OCI-LY3 (cell line): ENCODE measurements around the gene NHERF2.

Source experiments
- H2AFZ ChIP-seq: fragments of 200-600, 300-600 bp; shearing (Covaris generic); 2 replicates; pipeline ENCODE4 v1.6.0; 2014; ENCODE audit warnings: antibody characterized with exemption, low read depth, low read length
- H3K27ac ChIP-seq: fragments of 200-600, 300-600 bp; sonication (generic); 2 replicates; pipeline ENCODE4 v1.5.1; 2014; ENCODE audit warnings: mild to moderate bottlenecking, low read length, moderate library complexity, mixed read lengths
- H3K27me3 ChIP-seq: fragments of 200-600, 300-600 bp; sonication (generic); 2 replicates; pipeline ENCODE4 v1.6.1; 2014; ENCODE audit warnings: low read depth, low read length, mixed read lengths
- H3K36me3 ChIP-seq: fragments of 200-600, 300-600 bp; sonication (generic); replicated peaks from 2 replicates; pipeline ENCODE3; 2014; ENCODE audit warnings: low read depth, low read length, mixed read lengths
- H3K4me1 ChIP-seq: fragments of 300-600, 200-600 bp; sonication (generic); 2 replicates; pipeline ENCODE4 v1.6.1; 2014; ENCODE audit warnings: low read length, mixed read lengths
- H3K4me2 ChIP-seq: fragments of 200-600, 300-600 bp; sonication (generic); 2 replicates; pipeline ENCODE4 v1.6.1; 2014; ENCODE audit warnings: low read length, mixed read lengths
- H3K4me3 ChIP-seq: fragments of 300-600, 200-600 bp; sonication (generic); 2 replicates; pipeline ENCODE4 v1.5.1; 2014; ENCODE audit warnings: antibody characterized with exemption, mild to moderate bottlenecking, low read length, moderate library complexity
- H3K79me2 ChIP-seq: fragments of 300-600, 200-600 bp; shearing (Covaris generic); 2 replicates; pipeline ENCODE4 v1.6.1; 2014; ENCODE audit warnings: mild to moderate bottlenecking, low read length, mixed read lengths
- H3K9ac ChIP-seq: fragments of 300-600, 200-600 bp; shearing (Covaris generic); 2 replicates; pipeline ENCODE4 v1.6.0; 2014; ENCODE audit warnings: mild to moderate bottlenecking, low read length, moderate library complexity
- H3K9me3 ChIP-seq: fragments of 200-600, 300-600 bp; shearing (Covaris generic); 2 replicates; pipeline ENCODE4 v1.6.1; 2014; ENCODE audit warnings: low read length, mixed read lengths; ENCODE audit not compliant: insufficient read depth
- H4K20me1 ChIP-seq: fragments of 200-600, 300-600 bp; sonication (generic); 2 replicates; pipeline ENCODE4 v1.6.1; 2016; ENCODE audit warnings: low read length, mixed read lengths; ENCODE audit not compliant: insufficient read depth
- EZH2phosphoT487 ChIP-seq: fragments of 200-600 bp; shearing (Covaris generic); IDR thresholded peaks from 2 replicates; pipeline ENCODE4 v1.6.1; 2018; ENCODE audit warnings: antibody characterized with exemption, mixed run types, low read depth
- TF ChIP-seq, protein P1 (sequence below): fragments of 200-600, 300-600 bp; sonication (generic); IDR thresholded peaks from 2 replicates; pipeline ENCODE4 v1.5.1; 2014; ENCODE audit warnings: antibody characterized with exemption, low read length, low read depth

Gene NHERF2

DNA sequence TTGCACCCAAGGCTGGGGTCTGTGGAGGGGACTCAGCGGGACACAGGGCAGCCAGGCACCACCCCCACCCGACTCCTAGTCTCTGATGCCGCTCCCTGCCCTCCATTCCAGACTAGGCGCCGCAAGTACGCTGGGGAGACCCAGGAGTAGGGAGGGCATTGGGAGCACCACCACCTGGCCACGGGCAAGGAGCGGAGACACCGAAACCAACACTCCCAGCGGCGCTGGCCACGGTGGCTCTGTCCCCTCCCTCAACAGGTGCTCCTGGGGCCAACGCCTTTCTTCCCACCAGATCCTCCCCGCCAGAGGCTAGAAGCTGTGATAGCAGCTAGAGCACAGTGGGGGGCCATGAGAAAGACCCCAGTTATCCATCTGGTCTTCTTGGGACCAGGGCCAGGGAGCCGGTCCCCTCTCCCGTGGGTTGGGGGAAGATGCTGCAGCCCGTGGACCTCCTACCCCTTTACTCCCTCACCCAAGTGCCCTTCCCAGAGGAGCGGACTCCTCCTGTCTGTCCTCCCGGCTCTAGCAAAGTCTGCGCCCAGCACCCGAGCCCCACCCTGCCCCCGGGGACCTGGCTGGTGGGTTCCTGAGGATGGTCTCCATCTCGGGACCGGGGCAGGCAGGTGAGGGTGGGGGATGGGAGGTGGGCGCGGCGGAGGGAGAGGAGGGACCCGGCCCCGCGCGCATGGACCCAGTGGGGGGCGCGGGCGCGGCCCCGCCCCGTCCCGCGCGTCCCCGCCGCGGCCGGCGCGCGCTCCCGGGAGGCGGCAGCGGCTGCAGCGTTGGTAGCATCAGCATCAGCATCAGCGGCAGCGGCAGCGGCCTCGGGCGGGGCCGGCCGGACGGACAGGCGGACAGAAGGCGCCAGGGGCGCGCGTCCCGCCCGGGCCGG, 37.2 kb upstream of the NHERF2 start, which contains the start of gene SYNGR3:
Gene SYNGR3 (plus strand): TSS at position 762 of the 892 bp plus-strand sequence. CDS start 133 bp downstream, outside the sequence.
- H2AFZ ChIP-seq: no peak within 1 kb of the TSS
- TF ChIP-seq EZH2phosphoT487: no peak
- TF ChIP-seq, protein P1, sequence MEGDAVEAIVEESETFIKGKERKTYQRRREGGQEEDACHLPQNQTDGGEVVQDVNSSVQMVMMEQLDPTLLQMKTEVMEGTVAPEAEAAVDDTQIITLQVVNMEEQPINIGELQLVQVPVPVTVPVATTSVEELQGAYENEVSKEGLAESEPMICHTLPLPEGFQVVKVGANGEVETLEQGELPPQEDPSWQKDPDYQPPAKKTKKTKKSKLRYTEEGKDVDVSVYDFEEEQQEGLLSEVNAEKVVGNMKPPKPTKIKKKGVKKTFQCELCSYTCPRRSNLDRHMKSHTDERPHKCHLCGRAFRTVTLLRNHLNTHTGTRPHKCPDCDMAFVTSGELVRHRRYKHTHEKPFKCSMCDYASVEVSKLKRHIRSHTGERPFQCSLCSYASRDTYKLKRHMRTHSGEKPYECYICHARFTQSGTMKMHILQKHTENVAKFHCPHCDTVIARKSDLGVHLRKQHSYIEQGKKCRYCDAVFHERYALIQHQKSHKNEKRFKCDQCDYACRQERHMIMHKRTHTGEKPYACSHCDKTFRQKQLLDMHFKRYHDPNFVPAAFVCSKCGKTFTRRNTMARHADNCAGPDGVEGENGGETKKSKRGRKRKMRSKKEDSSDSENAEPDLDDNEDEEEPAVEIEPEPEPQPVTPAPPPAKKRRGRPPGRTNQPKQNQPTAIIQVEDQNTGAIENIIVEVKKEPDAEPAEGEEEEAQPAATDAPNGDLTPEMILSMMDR: no peak
- H3K9ac ChIP-seq: peak within 1 kb of the TSS; percentile 9; the same call in 1 of the 2 replicates
- peaks cover 15% of the 10 kb centered on the region for H3K4me1 ChIP-seq
- peak within 1 kb of the TSS; percentile 66 for H3K4me2 ChIP-seq
- peaks cover 12% of the 10 kb centered on the region for H3K79me2 ChIP-seq
- peaks cover 14% of the 10 kb centered on the region for H3K36me3 ChIP-seq
- H3K27me3 ChIP-seq: no peaks in the 10 kb centered on the region
- H3K9me3 ChIP-seq: no peaks in the 10 kb centered on the region
- H3K27ac ChIP-seq: no peak within 1 kb of the TSS
- H4K20me1 ChIP-seq: no peaks in the 10 kb centered on the region
- peak within 1 kb of the TSS; percentile 77 for H3K4me3 ChIP-seq

DNA sequence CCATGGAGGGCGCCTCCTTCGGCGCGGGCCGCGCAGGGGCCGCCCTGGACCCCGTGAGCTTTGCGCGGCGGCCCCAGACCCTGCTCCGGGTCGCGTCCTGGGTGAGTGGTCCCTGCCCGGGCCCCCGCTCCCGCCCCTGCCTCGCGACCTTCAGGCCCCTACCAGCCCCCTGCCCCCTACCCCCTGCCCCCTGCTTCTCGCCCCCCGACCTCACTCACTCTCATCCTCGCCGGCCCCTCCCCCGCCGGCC, 36.7 kb upstream of the NHERF2 start:
- Histone ChIP-seq H3K27ac (no peak overlapping the region), H3K4me3 (peak overlapping the region; percentile 77), H4K20me1 (no peaks in the 10 kb centered on the region)

DNA sequence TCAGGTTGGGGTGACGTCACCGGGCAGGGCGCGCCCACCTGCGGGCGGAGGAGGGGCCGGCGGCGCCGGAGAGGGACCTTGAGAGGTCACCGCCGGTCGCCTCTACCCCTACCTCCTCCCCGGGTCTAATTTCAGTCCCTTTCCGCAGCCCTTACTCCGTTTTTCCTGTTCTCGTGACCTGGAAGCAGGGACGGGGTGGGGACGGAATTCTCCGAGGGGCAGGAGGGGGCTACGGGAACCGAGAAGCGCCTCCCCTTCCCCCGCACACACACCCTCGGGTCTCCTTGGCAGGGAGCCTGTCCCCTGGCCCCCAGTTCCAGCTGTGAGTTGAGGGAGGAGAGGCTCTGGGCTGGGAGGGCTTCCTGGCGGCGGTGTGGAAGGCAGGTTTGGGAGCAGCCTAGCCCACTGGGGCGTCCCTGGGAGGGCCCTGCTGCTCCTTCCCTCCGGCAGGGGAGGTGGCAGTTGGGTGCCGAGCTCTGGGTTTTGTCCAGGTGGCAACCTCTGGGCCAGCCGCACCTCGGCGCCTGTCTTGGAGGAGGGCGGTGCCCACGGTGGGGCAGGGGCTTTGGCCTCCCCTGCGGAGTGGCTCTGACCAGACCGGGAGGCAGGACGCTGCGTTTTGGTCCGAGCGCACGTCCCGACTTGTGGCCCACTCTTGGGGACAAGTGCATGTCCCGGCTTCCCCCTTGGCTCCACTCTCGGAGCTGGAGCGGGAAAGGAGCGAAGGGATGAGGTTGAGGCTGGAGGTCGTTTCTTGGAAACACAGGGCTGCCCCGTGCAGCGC, 36.2 kb upstream of the NHERF2 start:
- H3K9ac ChIP-seq: peak overlapping the region; percentile 9; the same call in 1 of the 2 replicates
- no peaks in the 10 kb centered on the region for H3K27me3 ChIP-seq
- H4K20me1 ChIP-seq: no peaks in the 10 kb centered on the region
- H3K4me2 ChIP-seq: peak overlapping the region; percentile 66
- H3K4me1 ChIP-seq: peaks cover 8% of the 10 kb centered on the region
- no peaks in the 10 kb centered on the region for H3K9me3 ChIP-seq
- H3K27ac ChIP-seq: no peak overlapping the region
- peak overlapping the region; percentile 77 for H3K4me3 ChIP-seq
- no peak overlapping the region for H2AFZ ChIP-seq
- H3K36me3 ChIP-seq: peaks cover 14% of the 10 kb centered on the region
- H3K79me2 ChIP-seq: peaks cover 4% of the 10 kb centered on the region
- TF ChIP-seq EZH2phosphoT487: no peak
- TF ChIP-seq, protein P1: no peak

More for the DNA sequence above, 36.7 kb upstream of the NHERF2 start:
- no peak for TF ChIP-seq EZH2phosphoT487
- TF ChIP-seq, protein P1: no peak
- peak overlapping the region; percentile 66 for H3K4me2 ChIP-seq
- no peak overlapping the region for H2AFZ ChIP-seq
- H3K36me3 ChIP-seq: peaks cover 14% of the 10 kb centered on the region
- H3K79me2 ChIP-seq: peaks cover 9% of the 10 kb centered on the region
- H3K27me3 ChIP-seq: no peaks in the 10 kb centered on the region
- no peaks in the 10 kb centered on the region for H3K9me3 ChIP-seq
- peaks cover 13% of the 10 kb centered on the region for H3K4me1 ChIP-seq
- no peak overlapping the region; the same call in 1 of the 2 replicates for H3K9ac ChIP-seq

DNA sequence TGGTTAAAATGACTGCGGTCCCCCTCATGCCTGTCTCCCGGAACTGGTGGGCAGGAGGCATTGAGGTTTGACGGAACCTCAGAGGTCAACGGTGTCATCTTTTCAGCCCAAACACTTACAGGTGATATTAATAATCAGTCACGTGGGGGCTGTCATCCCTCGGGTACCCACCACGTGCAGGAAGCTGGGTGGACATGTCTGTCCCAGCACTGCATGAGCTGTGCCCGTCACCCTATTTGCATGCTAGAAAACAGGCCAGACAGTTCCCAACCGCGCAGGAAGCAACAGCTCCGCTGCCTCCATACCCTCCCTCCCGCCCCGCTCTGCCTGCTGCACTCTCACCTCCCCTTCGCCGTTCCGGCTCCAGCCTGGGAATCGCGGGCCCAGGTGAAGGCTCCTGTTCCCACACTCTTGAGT, 35.6 kb upstream of the NHERF2 start:
- Histone ChIP-seq H3K4me1 (0 out of 2 replicates have a peak, but pooled peaks cover 4% of the 10 kb centered on the region), H2AFZ (no peak overlapping the region), H3K4me3 (no peak overlapping the region), H3K4me2 (peak overlapping the region; percentile 66; the same call in 1 of the 2 replicates), H3K9ac (no peak overlapping the region), H3K27me3 (no peaks in the 10 kb centered on the region), H4K20me1 (no peaks in the 10 kb centered on the region), H3K36me3 (peaks cover 8% of the 10 kb centered on the region), H3K79me2 (no peaks in the 10 kb centered on the region), H3K27ac (no peak overlapping the region), H3K9me3 (no peaks in the 10 kb centered on the region)
- TF ChIP-seq, protein P1: no peak
- TF ChIP-seq EZH2phosphoT487: no peak
